Measurements from ENCODE around the gene TMC5. TPM values are rescaled to one million over a fixed set of nuclear protein-coding genes. Genes with fewer than 3 reads are reported as not detected.
"Not testable (repeated sequence)": the region's sequence is repeated elsewhere in the genome, so short reads cannot be mapped to it uniquely, and the experiment has no call there.

The TMC5 gene
- total RNA-seq, 1 experiment from 2014 or later, result 15.7 TPM

DNA sequence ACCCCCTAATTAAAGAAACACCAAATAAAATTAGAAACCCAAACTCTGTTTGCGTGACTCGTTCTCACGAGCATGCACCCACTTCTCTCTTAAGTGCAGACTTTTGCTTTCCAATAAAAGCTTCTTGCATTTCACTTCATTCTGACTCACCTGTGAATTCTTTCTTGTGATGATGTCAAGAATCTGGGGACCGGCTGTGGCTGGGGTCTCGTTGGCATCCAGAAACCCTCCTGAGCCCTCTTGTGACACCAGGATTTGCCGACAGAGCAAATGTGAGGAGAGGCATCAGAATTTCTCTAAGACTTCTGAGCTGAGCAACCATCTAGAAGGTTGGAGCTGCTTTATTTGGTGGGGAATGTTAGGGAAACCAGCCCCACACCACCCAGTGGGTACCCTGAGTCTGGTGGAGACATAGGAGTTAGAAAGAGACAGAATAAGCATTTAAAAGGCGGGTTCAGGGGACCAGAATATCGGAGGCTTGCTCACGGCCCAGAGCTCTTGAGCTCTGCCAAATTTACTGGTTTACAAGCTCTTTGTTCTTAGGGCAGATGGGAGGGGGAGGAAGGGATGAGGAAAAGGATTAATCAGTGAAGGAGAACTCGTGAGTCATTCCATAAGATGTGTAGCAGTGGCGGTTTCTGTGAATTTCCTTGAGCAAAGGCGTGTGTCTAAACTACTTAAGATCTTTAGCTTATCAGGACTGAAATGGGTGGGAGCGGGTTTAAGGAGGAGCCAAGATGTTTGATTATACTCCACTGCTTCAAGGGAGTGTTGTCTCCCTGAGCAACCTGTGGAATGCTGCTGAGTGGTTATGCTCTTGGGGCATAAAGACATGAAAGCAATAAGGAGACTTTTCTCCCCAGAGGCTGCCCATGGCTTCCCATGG is 24.2 kb upstream of the TMC5 start (continued):
- TF ChIP-seq ZBTB33 (IDR thresholded peaks at IDR 0.05; ENCODE audit: extremely low read depth, insufficient replicate concordance, low read length), result no peak
- peak; percentile 79 for TF ChIP-seq JUND (IDR thresholded peaks at IDR 0.05)
- no peak for TF ChIP-seq SRF (IDR thresholded peaks at IDR 0.05; ENCODE audit: low read depth)
- TF ChIP-seq, protein P1, sequence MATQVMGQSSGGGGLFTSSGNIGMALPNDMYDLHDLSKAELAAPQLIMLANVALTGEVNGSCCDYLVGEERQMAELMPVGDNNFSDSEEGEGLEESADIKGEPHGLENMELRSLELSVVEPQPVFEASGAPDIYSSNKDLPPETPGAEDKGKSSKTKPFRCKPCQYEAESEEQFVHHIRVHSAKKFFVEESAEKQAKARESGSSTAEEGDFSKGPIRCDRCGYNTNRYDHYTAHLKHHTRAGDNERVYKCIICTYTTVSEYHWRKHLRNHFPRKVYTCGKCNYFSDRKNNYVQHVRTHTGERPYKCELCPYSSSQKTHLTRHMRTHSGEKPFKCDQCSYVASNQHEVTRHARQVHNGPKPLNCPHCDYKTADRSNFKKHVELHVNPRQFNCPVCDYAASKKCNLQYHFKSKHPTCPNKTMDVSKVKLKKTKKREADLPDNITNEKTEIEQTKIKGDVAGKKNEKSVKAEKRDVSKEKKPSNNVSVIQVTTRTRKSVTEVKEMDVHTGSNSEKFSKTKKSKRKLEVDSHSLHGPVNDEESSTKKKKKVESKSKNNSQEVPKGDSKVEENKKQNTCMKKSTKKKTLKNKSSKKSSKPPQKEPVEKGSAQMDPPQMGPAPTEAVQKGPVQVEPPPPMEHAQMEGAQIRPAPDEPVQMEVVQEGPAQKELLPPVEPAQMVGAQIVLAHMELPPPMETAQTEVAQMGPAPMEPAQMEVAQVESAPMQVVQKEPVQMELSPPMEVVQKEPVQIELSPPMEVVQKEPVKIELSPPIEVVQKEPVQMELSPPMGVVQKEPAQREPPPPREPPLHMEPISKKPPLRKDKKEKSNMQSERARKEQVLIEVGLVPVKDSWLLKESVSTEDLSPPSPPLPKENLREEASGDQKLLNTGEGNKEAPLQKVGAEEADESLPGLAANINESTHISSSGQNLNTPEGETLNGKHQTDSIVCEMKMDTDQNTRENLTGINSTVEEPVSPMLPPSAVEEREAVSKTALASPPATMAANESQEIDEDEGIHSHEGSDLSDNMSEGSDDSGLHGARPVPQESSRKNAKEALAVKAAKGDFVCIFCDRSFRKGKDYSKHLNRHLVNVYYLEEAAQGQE (IDR thresholded peaks at IDR 0.05; ENCODE audit: low read depth), result no peak
- TF ChIP-seq MAX (IDR thresholded peaks at IDR 0.05), result peak; percentile 46; the same call in 1 of the 2 replicates
- TF ChIP-seq ZFX (IDR thresholded peaks at IDR 0.05), result no peak

GRCh38 chr16:19395646-19396267 is 21.9 kb upstream of the TMC5 start:
- H3K9ac ChIP-seq (ENCODE audit: low read length); H3K79me2 ChIP-seq (ENCODE audit: insufficient read depth, low read length); intact Hi-C loops (cut with micrococcal nuclease): not testable (repeated sequence)

More at GRCh38 chr16:19395646-19396267, 21.9 kb upstream of the TMC5 start:
- DNase-seq (ENCODE audit: low read depth, low spot score); H3K4me3 ChIP-seq (replicated peaks in 1 of 2; ENCODE audit: low read depth in 1 of 2, low read length in 2 of 2); H3K27me3 ChIP-seq (ENCODE audit: insufficient read depth, low read length); H2AFZ ChIP-seq (ENCODE audit: low read depth, low read length, poor library complexity, severe bottlenecking); H3K9me2 ChIP-seq (ENCODE audit: insufficient read depth); H3K36me3 ChIP-seq (ENCODE audit: control insufficient read depth in 1 of 2, insufficient read depth in 2 of 2, low read length in 2 of 2); H3K27ac ChIP-seq (ENCODE audit: low read depth, low read length); H3K9me3 ChIP-seq (ENCODE audit: control insufficient read depth in 1 of 2, insufficient read depth in 1 of 2, low read depth in 1 of 2, low read length in 2 of 2); BruUV-seq (replicated peaks); H4K20me1 ChIP-seq (ENCODE audit: insufficient read depth); RAD21 ChIA-PET (ENCODE audit: low non-redundant PET in 1 of 2, low total read pairs in 2 of 2, uncharacterized antibody in 2 of 2, unreplicated experiment in 2 of 2); CTCF ChIA-PET; ATAC-seq: not testable (repeated sequence)
- POLR2A ChIA-PET, result interaction anchor here (2.2 kb wide), 1 partner anchor 14 kb away, joined by 4 read pairs; no protein-coding TSS in a partner anchor
- peak overlapping the region; percentile 10; the same call in 1 of the 2 replicates for H3K4me2 ChIP-seq (ENCODE audit: low read length)
- peaks cover 37 to 49% of the 10 kb centered on the region in 2 experiments for H3K4me1 ChIP-seq (ENCODE audit: control insufficient read depth in 1 of 2, insufficient read depth in 2 of 2, low read length in 2 of 2)
